ENCODE data around the gene GRB7. TPM values are rescaled to one million over a fixed set of nuclear protein-coding genes. Genes with fewer than 3 reads are reported as not detected.
"Not testable (repeated sequence)": the region's sequence is repeated elsewhere in the genome, so short reads cannot be mapped to it uniquely, and the experiment has no call there.

GRB7 gene
- polyA plus RNA-seq (2012; ENCODE audit: insufficient read depth, insufficient read length): not detected

DNA sequence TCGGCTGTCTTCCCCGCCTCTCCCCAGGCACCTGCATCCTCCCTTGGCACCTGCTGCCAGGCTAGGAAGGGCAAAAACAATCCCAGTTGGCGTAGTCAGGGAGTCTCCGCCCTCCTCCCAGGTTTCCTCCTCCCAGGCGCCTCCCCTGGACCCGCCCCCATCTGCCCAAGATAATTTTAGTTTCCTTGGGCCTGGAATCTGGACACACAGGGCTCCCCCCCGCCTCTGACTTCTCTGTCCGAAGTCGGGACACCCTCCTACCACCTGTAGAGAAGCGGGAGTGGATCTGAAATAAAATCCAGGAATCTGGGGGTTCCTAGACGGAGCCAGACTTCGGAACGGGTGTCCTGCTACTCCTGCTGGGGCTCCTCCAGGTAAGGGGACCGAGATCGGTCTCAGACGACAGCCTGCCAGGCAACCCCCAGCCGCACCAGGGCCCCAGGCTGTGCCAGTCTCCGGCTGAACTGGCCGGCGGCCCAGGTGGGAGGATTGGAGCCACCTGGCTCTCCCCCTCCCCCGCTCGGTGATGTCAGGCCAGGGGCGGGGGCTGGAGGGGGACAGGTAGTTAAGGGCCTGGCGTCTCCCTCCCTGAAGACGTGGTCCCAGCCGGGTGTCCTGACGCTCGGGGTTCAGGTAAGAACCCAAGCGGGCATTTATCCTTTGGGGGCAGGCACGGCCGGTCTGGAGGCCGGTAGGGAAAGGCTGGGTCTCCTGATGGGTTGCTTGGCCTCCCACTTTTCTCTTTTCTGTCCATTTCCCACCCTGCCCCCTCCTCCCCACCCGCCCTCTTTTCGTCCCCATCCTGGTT, at the start of gene GRB7:
Gene GRB7, plus strand, starts transcription at position 179 of the 808 bp plus-strand sequence. CDS start 4,364 bp downstream, outside the sequence.
- DNase-seq (ENCODE audit: low read depth, low spot score): no peak
- H3K4me3 ChIP-seq (ENCODE audit: low read length): no peak within 1 kb of the TSS

DNA sequence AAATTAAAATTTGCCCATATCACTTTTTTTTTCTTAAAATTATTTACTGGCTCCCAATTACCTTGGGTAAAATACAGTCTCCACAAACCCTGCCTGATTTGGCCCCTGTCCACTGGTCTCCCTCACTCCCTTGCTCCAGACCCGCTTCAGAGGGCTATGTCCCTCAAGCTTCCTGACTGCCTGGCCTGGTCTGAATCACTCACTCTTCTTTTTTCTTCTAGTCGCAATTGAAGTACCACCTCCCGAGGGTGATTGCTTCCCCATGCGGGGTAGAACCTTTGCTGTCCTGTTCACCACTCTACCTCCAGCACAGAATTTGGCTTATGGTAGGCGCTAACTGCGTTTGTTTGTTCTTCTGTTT, 49.3 kb upstream of the GRB7 start:
- DNase-seq (ENCODE audit: low read depth, low spot score): no peak
- peak overlapping the region; percentile 69 for H3K4me3 ChIP-seq (ENCODE audit: low read length)

DNA sequence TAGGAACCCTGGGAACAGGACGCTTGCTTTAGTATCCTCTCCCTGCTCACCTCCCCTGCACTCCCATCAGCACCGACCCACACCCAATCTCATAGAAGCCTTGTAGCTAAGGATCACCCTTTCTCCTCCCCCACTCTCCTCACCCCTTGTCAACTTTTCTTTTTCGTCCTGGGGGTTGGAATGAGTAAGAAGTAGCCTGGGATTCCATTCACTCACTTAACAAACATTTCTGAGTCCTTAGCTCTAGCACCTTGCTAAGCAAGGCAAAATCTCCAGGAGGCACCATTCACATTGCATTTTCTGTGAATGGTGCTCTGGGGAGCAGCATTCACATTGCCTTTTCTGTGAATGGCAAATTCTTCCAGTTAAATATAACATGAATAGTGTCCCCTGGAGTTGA, 48.8 kb upstream of the GRB7 start:
- peak overlapping the region; percentile 69 for H3K4me3 ChIP-seq (ENCODE audit: low read length)
- no peak for DNase-seq (ENCODE audit: low read depth, low spot score)

DNA sequence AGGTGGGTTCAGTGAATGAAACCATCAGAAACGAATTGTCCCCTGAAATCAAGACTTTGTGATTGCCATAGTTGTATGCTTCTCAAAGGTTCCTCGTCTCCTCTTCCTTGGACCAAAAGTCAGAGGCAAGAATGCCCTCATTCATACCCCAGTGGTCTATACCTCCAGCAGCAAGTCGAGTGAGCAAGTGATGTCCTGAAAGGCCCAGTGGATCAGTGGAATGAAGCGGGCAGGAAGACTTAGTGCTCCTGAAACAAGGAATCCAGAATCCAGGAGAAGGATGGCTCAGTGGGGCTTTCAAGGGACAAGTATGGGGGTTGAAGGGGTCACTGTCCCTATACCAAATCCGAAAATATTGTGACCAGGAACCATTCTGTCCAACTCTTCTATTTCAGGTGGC, 43.1 kb upstream of the GRB7 start:
- DNase-seq (ENCODE audit: low read depth, low spot score): no peak

DNA sequence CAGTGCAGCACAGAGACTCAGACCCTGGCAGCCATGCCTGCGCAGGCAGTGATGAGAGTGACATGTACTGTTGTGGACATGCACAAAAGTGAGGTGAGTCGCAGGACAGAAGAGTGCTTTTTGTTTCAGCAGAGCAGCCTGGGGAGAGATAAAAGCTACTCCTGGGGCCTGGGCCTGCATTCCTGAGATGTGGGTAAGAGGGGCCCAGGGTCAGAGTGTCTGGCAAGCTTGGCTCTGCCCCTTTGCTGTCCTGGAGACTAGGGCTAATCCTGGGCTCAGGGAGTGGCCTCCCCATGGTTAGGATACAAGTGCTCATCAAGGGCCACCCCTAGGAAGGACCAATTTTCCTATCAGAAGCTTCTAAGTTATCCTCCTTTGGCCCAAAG, 42.7 kb upstream of the GRB7 start:
- no peak overlapping the region for H3K4me3 ChIP-seq (ENCODE audit: low read length)
- no peak for DNase-seq (ENCODE audit: low read depth, low spot score)

More for the DNA sequence above, 43.1 kb upstream of the GRB7 start:
- H3K4me3 ChIP-seq (ENCODE audit: low read length): no peak overlapping the region

DNA sequence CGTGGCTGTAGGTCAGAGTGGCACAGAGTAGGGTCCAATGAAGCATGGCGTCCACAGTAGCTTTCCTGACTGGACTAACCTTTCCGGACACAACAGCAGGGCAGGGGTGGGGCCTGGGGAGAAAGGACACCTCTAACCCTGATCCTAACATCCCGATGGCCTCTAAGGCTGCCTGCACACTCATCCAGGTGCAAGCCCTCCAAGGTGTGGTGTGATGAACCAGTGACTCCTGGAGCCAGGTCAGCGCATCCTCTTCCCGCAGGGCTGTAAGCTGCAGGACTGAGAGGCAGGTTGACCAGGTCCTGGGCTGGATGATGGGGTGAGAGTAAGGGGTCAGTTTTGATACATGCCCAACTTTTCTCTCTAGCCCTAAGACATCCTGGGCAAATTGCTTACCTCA, 41.0 kb upstream of the GRB7 start:
- no peak overlapping the region for H3K4me3 ChIP-seq (ENCODE audit: low read length)
- no peak for DNase-seq (ENCODE audit: low read depth, low spot score)

DNA sequence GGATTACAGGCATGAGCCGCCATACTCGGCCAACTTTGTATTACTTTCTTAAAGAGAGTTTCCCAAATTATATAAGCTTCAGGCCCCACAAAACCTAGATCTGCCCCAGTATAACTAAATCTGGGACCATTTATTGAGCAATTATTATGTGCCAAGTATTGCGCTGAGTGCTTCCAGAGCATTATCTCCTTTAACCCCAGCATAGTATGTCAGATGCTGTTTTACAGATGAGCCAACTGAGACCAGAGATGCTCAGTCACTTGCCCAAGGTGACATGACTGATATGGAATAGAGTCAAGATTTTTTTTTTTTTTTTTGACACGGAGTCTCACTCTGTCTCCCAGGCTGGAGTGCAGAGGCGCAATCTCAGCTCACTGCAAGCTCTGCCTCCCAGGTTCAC, 39.8 kb upstream of the GRB7 start:
- no peak overlapping the region for H3K4me3 ChIP-seq (ENCODE audit: low read length)
- no peak for DNase-seq (ENCODE audit: low read depth, low spot score)

DNA sequence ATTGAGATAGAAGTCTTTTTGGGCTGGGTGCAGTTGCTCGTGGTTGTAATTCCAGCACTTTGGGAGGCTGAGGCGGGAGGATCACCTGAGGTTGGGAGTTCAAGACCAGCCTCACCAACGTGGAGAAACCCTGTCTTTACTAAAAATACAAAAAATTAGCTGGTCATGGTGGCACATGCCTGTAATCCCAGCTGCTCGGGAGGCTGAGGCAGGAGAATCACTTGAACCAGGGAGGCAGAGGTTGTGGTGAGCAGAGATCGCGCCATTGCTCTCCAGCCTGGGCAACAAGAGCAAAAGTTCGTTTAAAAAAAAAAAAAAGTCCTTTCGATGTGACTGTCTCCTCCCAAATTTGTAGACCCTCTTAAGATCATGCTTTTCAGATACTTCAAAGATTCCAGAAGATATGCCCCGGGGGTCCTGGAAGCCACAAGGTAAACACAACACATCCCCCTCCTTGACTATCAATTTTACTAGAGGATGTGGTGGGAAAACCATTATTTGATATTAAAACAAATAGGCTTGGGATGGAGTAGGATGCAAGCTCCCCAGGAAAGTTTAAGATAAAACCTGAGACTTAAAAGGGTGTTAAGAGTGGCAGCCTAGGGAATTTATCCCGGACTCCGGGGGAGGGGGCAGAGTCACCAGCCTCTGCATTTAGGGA, 38.5 kb upstream of the GRB7 start:
- not testable (repeated sequence) for DNase-seq (ENCODE audit: low read depth, low spot score); H3K4me3 ChIP-seq (ENCODE audit: low read length)

DNA sequence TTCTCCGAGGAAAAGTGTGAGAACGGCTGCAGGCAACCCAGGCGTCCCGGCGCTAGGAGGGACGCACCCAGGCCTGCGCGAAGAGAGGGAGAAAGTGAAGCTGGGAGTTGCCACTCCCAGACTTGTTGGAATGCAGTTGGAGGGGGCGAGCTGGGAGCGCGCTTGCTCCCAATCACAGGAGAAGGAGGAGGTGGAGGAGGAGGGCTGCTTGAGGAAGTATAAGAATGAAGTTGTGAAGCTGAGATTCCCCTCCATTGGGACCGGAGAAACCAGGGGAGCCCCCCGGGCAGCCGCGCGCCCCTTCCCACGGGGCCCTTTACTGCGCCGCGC, 38.0 kb upstream of the GRB7 start, which contains the start of gene ERBB2:
Gene ERBB2, plus strand, starts transcription at position 247 of the 330 bp plus-strand sequence. CDS start 175 bp downstream, outside the sequence.
- no peak for DNase-seq (ENCODE audit: low read depth, low spot score)
- H3K4me3 ChIP-seq (ENCODE audit: low read length): no peak within 1 kb of the TSS

DNA sequence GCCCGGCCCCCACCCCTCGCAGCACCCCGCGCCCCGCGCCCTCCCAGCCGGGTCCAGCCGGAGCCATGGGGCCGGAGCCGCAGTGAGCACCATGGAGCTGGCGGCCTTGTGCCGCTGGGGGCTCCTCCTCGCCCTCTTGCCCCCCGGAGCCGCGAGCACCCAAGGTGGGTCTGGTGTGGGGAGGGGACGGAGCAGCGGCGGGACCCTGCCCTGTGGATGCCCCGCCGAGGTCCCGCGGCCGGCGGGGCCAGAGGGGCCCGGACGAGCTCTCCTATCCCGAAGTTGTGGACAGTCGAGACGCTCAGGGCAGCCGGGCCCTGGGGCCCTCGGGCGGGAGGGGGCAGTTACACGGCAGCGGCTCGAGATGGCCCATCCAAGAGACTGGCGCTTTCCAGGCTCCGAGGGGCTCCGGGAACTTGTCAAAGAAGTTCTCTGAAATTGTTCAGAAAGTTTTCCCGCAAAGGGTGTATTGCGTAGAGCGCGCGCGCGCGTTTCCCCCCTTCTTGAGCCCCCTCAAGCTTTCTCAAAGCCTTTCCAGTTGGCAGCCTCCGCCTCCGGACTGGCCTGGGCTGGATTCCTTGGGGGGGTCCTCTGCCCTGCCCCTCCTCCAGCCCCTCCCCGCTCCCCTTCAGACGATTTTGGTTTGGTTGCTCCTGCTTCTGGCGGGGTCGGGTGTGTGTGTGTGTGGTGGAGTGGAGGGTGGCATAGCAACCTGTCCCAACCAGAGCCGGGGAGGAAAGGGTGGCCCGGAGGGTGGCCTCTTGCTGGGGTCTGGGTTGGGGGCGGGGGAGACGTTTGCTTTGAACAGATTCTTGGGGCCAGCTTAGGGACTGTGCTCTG, 37.4 kb upstream of the GRB7 start:
- DNase-seq (ENCODE audit: low read depth, low spot score): no peak
- no peak overlapping the region for H3K4me3 ChIP-seq (ENCODE audit: low read length)

DNA sequence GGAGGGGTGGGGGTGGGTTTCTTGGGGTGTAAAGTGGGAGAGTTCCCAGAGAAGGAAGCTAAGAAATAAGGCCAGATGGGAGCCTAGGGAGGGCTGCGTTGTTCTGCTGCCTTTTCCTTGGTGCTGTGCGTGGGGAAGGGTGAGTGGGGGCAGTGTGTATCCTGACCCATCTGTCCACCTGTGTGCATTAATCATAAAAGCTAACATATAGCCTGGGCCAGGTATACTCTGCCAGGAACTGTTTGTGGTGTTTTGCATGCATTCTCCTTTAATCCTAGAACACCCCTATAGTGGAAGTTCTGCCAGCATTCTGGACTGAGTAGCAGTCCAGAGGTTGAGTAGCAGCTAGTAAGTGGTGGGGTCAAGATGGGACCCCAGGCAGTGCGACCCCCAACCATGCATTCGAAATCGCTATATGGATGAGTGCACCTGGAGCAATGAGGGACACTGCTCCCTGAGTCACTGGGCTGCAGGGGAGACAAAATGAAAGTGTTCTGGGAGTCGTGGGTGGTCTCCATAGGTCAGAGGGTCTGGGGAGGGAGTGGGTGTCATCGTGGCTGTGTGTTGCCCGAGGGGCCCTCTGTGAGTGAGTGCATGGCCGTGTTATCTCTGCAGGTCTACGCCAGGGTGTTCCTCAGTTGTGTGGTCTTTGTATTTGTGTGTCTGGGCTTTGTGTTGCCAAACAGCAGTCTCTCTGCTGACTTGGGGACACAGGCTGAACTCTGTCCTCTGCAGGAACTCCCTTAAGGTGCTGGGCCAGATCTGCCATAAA, 36.5 kb upstream of the GRB7 start:
- no peak overlapping the region for H3K4me3 ChIP-seq (ENCODE audit: low read length)
- DNase-seq (ENCODE audit: low read depth, low spot score): no peak

DNA sequence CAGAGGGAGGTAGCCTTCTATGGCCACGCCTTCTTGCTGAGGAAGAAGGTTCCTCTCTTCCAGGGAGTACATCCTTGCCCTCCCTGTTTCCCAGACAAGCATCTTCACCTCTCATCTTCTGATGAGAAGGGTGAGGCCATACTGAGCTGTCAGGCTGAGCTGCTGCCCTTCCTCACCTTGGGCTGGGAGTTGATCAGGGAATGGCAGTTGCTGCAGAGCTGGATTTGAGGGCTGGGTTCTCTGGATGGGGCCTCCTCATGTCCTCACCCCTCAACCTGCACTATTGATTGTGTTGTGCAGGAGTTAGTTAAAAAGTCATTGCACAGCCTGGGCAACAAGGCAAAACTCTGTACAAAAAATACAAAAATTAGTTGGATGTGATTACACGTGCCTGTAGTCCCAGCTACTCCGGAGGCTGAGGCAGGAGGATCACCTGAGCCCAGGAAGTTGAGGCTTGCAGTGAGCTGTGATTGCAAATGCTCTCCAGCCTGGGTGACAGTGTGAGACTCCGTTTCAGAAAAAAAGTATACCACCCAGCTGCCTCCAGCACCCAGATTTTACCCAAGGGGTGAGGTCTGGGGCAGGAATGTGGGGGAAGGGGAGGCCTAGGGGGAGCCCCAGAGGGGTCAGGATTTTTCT, 35.8 kb upstream of the GRB7 start:
- no peak overlapping the region for H3K4me3 ChIP-seq (ENCODE audit: low read length)
- DNase-seq (ENCODE audit: low read depth, low spot score): no peak

DNA sequence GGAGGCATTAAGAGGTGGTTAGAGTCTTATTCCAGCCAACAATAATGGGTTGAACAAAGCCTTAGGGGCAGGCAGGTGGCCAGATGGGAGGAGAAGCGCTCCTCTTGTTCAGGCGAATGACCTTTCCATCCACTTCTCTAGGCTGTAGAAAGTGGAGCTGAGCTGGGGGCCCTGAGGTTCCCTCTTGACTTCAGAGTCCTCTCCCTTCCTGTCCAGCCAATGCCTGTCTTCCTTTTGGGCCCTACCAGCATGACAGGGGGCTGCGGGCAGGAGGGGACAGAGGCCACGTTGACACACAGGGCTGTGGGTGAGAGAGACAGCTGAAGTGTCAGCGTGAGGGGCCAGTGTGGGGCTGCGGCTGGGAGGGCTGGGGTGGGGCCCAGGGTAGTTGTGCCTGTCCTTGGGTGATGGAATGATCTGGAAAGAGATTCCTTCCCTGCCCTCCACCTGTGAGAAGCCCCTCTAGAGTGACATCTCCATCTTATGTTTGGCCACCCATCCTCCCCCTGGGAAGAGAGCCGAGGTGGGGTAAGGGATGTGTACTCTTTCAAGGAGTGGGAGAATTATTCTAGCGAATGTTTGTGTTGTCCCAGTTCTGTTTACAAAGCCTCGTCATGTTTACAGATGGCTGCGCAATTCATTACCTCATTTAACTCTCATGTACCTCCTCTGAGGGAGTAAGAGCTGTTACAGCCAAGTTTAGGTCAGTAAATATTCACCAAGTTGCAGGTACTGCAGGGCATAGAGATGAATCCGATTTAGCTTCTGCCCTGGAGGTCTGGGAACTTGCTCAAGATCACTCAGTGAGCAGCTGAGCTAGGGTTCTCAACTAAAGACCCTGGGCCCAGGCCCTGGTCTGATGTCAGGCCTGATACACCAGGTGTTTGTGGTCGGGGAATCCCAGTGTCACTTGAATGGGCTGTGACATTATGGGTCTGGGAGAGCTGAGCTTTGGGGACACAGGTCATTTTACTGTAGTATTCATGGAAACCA, 34.5 kb upstream of the GRB7 start:
- DNase-seq (ENCODE audit: low read depth, low spot score): no peak
- H3K4me3 ChIP-seq (ENCODE audit: low read length): no peak overlapping the region

DNA sequence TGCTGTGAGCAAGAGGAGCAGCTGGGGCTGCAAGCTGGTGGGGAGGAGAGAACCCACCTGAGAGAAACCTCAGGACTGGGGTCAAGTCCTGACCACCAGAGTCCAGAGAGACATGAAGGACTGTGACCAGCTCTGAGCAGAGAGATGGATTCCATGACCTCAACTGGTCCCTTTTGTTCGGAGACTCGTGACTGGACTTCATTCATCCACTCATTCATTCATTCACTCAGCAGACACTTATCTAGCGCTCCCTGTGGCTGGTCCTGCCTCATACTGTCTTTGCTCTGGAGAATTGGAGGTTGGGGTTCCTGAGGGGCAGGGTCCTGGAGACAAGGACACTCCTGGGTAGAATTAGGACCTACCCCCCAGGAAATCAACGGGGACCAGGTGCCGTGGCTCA, 33.8 kb upstream of the GRB7 start:
- no peak overlapping the region for H3K4me3 ChIP-seq (ENCODE audit: low read length)
- no peak for DNase-seq (ENCODE audit: low read depth, low spot score)

DNA sequence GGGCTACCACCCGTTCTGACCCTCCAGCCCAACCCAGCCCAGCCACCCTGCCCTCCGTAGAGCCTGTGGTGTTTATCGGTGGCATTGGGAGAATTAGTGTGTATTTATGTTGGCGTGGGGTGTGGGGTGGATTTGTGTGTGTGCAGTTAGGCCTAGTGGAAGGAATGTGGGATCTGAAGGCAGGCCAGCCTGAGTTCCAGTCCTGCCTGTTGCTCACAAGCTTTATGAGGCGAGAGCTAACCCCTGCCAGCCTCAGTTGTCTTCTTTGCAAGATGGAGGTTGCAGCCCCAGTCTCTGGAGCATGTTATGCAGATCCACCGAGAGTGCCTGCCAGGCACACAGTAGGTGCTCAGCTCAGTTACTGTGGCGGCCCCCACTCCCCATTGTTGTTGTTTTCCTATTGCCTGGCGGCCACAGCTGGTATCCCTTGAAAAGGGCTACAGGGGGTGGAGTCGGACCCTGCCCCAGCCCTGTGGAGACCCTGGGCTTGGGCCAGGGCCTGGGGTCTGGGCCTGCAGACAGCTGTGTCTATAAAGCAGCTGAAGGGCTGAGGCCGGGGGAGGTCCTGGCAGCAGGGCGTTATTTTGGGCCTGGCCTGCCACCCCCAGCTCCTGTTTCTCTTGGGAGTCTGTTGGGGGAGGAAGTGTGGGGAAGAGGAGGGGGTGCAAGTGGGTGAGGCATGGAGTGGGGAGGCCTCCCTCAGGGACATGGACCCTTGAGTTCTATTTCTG, 32.8 kb upstream of the GRB7 start:
- no peak overlapping the region for H3K4me3 ChIP-seq (ENCODE audit: low read length)
- DNase-seq (ENCODE audit: low read depth, low spot score): no peak

DNA sequence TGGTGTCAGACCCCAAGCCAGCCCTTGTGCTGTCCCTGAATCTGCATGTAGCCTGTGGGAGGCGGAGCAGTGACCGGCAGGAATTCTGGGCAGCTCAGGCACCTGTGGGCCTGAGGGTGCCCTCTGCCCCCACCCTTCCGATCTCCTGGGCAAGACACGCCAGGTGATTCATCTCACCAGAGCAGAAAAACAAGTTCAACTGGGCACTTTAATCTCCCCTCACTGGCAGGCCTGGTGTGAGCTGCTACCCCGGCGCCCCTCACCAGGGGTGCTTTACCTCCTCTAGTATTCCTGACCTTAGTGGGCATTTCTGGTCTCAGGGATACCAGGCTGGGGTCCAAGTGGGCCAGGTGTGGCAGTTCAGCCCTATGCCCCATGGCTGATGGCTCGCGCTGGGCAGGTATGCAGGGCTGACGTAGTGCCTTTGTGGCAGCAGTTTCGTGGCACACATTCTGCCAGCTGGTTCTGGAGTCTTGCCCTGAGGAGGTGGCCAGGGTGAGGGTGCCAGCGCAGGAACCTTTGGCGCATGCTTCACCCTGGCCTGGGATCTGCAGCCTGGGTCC, 31.9 kb upstream of the GRB7 start:
- no peak for DNase-seq (ENCODE audit: low read depth, low spot score)

DNA sequence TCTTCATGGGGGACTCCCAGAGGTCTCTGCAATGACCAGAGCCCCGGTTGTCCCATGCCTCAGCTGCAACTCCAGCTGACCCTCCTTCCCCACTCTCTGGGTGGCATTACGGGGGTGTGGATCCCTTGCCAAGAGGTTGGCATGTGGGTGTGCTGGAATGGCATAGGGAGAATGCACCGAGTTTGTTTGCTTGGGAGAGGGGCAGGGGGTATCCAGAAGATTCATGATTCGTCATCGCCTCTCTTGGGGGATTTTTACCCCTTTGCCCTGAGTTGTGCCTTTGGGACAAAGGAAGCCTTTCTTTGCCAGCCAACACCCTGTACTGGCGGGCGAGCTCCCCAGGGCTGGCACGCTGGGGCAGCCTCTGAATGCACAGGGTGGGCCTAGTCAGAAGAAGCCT, 31.4 kb upstream of the GRB7 start:
- no peak for DNase-seq (ENCODE audit: low read depth, low spot score)
- H3K4me3 ChIP-seq (ENCODE audit: low read length): no peak overlapping the region

More for the DNA sequence above, 31.9 kb upstream of the GRB7 start:
- no peak overlapping the region for H3K4me3 ChIP-seq (ENCODE audit: low read length)
